GDM1 (cell line): ENCODE measurements around the gene XRCC3.
"Not testable (repeated sequence)": the region's sequence is repeated elsewhere in the genome, so short reads cannot be mapped to it uniquely, and the experiment has no call there.

ENCODE experiments used
- DNase-seq: peaks from one replicate; lab custom pipeline; 2025; lab: John Stamatoyannopoulos, UW

The XRCC3 gene

DNA sequence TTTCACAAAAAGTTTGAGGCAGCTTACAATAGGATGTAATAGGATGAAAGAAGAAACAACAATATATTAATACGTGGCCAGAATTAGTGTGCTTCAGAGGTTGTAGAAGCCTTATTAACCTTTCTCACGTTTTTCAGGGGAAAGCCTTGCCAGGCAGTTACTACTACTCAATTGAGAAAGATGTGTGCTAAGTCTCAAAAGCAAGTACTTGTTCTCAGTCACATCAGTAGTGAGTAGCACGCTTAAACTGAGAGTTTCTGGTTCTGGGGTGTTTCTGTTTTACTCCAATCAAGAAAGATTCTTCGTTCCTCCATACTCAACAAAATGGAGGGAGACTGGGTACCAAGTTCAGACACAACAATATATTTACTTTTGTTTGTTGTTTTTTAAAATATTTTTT is 47.6 kb downstream of the XRCC3 start:
- DNase-seq: no peak

GRCh38 chr14:103663506-103663905 is 51.7 kb downstream of the XRCC3 start:
- no peak for DNase-seq

GRCh38 chr14:103662591-103662990 is 52.7 kb downstream of the XRCC3 start:
- no peak for DNase-seq

- no peak for DNase-seq
Observed at GRCh38 chr14:103662029-103662428, 53.2 kb downstream of the XRCC3 start.

- no peak for DNase-seq
Observed at GRCh38 chr14:103659631-103660030, 55.6 kb downstream of the XRCC3 start.

GRCh38 chr14:103657471-103657870 is 57.8 kb downstream of the XRCC3 start:
- no peak for DNase-seq

- no peak for DNase-seq
Observed at GRCh38 chr14:103656756-103657133, 58.5 kb downstream of the XRCC3 start.

DNA sequence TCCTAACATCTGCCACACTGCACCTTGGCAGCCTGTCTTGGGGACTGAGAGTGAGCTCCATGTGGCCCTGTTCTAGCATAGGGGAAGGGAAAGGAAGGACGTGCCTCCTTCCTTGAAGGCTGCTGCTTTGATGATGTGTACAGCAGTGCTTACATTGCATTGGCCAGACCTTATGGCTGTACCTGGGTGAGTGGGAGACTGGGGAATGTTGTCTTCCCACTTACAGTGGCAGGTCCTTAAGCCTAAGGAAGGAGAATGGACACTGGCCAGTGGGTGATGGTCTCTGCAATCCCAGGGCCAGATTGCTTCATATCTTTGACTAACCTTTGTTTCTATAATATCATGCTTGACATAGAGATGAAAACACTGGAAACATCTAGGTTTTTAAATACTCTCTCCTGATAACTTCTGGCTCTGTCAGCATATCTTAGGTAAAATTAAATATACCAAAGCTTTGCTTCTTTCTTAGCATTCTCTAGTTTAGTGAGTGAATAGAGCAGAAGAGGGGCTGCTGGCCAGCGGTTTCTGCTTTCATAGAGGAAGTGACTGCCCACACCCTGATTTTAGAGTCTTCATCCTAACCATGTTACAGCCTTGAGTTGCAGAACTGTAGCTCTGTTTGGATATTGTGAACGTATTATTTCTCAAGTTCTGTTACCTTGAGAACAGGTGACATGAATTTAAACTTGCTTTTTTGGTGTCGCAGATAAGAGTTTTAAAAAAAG is 59.1 kb downstream of the XRCC3 start:
- no peak for DNase-seq

DNA sequence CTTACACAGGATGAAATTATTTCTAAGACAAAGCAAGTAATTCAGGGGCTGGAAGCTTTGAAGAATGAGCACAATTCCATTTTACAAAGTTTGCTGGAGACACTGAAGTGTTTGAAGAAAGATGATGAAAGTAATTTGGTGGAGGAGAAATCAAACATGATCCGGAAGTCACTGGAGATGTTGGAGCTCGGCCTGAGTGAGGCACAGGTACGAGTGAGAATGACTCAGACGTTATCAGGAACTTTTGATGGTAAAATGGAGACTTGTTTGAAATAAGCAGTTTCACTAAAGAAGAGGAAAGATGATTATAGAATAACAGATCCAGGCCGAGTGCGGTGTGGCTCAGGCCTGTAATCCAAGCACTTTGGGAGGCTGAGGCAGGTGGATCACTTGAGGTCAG is 60.6 kb downstream of the XRCC3 start:
- no peak for DNase-seq

DNA sequence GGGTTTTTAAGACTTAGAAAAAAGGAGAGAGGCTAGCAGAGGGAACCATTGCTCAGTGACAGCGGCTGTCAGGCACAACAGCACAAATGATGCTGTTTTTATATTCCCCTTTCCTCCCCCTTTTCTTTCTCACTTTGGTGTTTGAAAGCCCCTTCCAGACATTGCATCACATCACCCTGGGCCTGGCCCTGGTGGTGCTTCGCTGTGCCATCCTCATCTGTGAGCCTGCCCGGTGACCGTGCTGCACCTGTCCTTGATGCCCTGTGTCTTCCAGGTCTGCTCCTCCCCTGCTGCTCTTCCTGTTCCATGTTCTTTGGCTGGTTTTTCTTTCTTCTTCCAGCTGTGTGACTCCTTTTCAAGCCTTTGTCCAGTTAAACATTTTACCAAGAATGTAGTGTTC is 61.4 kb downstream of the XRCC3 start:
- DNase-seq: no peak

DNA sequence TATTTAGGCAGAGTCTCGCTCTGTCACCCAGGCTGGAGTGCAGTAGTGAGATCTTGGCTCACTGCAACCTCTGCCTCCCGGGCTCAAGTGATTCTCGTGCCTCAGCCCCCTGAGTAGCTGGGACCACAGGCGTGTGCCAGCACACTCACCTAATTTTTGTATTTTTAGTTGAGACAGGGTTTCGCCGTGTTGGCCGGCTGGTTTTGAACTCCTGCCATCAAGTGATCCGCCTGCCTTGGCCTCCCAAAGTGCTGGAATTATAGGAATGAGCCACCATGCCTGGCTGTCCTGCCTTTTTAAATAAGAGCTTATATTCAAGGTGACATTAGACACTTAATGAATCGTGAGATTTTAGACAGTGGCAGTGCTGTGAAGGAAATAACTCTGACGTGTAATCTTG is 61.9 kb downstream of the XRCC3 start:
- not testable (repeated sequence) for DNase-seq

DNA sequence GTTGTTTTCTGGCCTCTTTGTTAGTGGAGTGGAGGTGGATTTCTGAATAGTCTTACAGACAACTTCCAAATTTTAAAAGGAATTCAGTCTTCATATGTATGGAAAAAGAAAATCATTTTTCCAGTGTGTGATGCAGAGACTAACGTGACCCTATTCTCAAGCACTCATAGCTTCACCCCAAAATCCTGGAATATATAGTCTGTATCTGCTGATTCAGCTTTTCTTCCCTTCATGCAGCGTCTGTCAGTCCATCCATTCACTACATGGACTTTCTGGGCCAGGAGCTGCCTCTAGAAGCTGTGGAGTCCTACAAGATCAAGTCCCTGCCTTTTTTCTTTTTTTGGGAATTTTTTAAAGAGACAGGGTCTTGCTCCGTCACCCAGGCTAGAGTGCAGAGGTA is 62.4 kb downstream of the XRCC3 start:
- DNase-seq: no peak

- DNase-seq: no peak
Observed at GRCh38 chr14:103651585-103651984, 63.7 kb downstream of the XRCC3 start.

DNA sequence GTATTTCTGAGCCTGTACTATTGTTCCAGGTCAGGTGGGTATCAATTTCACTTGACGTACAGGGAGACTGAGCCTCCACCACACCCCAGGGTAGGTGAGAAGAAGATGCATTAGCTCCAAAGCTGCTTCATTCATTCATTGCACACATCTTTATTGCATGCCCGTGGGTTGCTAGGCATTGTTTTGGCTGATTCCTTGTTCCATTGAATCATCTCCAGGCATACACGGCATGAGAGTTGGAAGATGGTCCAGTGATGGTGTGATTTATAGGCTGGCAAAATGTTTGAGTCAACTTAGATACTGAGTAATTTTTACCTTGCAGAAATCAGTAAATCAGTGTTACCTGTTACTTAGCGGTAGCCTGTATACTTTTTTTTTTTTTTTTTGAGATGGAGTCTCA is 65.0 kb downstream of the XRCC3 start:
- DNase-seq: no peak

DNA sequence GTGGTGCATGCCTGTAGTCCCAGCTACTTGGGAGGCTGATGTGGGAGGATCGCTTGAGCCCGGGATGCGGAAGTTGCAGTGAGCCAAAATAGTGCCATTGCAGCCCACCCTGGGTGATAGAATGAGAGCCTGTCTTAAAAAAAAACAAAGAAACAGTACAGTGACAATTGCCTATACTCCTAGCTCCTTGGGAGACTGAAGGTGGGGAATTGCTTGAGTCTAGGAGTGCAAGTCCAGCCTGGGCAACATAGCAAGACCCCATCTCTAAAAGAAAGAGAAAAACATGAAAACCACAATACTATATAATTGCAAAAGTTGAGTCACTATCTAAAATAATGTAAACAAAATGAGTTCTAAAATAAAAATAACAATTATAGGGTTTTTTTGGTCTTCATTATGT is 66.2 kb downstream of the XRCC3 start:
- DNase-seq: no peak
